T-helper 9 cell (primary cell): ENCODE results near the gene LUZP1.

Experiments
- DNase-seq: peaks from one replicate; pipeline ENCODE4 v3.0.0-alpha.2; 2020

LUZP1 gene

DNA sequence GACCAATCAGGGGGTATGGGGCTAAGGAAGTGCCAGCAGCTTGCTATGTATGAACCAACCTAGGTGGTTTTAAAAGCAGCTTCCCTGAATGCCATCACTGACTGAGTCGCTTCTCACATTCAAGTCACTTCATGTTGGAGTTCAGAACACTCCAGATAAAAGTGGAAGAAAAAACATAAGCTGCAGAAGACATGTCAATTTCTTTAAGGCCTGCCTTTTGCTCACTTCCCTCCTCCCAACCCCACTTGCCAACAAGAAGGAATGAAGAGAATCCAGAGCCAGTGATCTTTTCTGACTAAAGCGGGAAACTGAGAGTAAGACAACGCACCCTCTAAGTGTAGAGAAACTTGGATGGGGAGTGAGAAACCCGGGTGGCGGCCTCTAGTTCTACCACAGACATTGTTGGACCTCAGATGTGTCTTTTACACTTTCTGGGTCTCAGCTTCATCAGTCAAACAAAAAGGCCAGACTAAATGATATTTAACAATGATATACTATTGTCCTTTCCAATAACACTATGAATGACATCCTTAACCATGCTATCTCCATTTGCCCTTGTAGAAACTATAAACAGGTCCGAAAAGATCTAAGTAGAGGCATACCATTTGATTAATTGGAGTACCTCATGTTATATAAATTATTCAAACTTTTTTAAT, 54.1 kb downstream of the LUZP1 start:
- no peak for DNase-seq

GRCh38 chr1:23111600-23112535, 56.8 kb downstream of the LUZP1 start:
- DNase-seq, result no peak

GRCh38 chr1:23110391-23110790, 58.3 kb downstream of the LUZP1 start:
- no peak for DNase-seq

GRCh38 chr1:23108918-23109533, 59.6 kb downstream of the LUZP1 start:
- DNase-seq, result no peak

DNA sequence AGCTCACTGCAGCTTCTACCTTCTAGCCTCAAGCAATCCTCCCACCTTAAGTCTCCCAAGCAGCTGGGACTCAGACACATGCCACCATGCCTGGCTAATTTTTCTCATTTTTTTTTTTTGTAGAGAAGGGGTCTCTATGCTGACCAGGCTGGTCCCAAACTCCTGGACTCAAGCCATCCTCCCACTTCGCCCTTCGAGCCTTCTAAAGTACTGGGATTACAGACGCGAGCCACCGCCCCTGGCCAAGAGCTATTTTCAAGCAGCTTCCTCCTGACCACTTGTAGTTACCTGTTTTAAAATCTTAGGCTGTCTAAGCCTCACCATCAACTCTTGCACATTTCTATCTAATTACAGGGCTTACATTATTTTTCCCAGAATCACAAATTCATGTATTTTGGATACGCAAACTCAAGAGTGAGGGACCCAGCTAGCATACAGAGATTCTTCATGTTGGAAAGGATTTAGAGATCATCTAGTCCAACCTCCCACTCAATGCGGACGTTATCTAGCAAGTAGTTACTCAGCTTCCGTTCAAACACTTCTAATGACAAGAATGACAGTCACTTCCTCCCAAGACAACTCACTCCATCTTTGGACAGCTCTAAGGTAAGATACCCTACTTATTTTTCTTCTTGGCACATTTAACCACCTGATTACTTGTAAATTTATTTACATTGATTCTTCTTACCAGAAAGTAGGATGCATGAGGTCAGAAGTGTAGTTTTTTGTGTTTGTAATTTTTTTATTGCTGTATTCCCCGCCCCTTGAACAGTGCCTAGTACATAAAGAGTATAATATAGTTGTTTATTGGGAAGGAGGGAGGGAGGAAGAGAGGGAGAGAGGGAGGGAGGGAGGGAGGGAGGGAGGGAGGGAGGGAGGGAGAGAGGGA, 65.4 kb downstream of the LUZP1 start:
- no peak for DNase-seq

DNA sequence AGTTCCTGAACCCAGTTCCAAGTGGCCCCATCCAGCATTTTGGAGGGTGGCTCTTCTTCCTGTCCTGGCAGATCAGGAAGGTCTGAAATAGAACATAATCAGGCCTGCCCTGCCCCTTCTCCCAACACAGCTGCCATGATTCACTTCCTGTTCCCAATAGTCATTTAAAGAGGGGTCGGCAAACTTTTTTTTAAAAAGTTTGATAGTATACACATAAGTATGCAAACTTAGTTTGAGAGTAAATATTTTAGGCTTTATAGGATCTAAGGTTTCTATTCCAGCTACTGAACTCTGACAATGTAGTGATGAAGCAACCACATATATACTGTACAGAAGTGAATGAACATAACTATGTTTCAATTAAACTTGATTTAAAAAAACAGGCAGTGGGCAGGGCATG, 66.4 kb downstream of the LUZP1 start:
- DNase-seq, result no peak

GRCh38 chr1:23101887-23102286, 66.8 kb downstream of the LUZP1 start:
- no peak for DNase-seq

- DNase-seq, result no peak
These were observed 67.4 kb downstream of the LUZP1 start for GRCh38 chr1:23101101-23101827.

- DNase-seq, result peak; percentile 27
These were observed 68.4 kb downstream of the LUZP1 start for GRCh38 chr1:23100074-23100748.

- no peak for DNase-seq
These were observed 69.5 kb downstream of the LUZP1 start for GRCh38 chr1:23099171-23099536.

DNA sequence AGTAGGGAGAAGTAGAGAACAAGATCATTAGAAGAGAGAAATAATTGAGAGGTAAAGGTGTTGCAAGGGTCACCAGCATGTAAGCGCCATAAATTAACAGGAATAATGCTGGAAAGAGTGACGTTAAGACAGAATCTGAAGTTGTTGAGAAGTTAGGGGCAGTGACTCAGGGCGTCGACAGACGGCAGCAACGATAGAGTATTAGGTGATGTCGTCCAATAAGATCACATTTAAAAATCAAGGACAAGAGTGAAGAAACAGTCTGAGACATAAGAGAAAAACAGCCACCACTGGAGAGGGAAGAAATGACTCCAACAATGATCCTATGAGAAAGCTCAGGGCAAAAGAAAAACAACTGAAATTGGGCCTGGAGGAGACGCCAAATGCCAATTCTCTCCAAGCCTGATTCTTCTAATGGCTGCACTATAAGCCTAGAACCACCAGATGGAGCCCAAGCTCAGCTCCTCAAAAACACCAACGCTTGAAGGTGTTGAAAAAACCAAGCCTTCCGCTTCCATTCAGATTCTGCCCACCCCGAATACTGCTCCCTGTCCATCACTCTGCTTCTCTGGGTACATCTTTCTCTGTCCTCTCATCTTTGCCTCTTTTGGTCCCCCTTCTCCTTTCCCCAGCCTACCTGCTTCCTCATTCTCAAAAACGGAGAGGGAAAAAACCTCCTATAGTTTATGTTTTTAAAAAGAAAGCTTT, 70.0 kb downstream of the LUZP1 start:
- DNase-seq, result peak; percentile 45

GRCh38 chr1:23097316-23097715, 71.3 kb downstream of the LUZP1 start:
- no peak for DNase-seq

DNA sequence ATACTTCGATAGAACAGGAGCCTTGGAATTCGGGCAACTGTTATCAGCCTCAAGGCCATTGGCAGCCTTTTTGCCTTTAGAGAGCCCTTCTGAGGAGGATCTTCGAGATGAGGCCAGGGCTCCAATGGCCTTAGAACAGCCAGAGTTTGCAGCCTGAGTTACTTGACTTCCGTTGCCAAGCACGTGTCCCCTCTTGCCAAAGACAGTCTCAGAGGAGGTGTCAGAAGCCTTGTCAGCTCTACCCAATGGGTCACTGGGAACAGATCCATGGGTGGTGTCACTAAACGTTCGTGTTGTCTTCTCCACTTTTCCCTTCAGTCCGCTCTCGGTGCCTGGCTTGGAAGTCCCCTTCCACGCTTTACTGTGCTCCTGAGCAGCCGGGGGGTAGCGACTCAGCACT, 76.2 kb downstream of the LUZP1 start:
- no peak for DNase-seq

GRCh38 chr1:23091545-23091944, 77.1 kb downstream of the LUZP1 start:
- no peak for DNase-seq

GRCh38 chr1:23090056-23090455, 78.6 kb downstream of the LUZP1 start:
- no peak for DNase-seq

GRCh38 chr1:23088027-23088426, 80.6 kb downstream of the LUZP1 start:
- no peak for DNase-seq

DNA sequence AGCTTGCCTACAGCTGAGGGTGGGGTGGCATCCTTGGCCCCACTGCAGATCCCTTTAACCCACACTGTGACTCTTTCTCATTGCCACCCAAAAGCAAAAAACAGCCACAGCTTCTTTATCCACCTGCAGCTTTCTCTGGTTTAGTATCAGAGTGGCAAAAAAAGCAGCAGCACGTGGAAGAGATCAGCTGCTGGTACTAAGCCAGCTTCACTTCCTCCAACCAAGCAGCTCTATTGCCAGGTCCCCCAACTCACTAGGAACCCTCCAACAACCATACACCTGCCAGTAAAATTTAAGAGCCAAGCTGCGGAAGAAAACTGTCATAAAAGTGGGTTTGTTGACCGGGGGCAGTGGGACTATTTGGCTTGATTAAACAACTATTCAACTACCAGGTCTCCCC, 83.0 kb downstream of the LUZP1 start:
- DNase-seq, result no peak

- no peak for DNase-seq
These were observed 83.8 kb downstream of the LUZP1 start for GRCh38 chr1:23084880-23085279.

- no peak for DNase-seq
These were observed 84.8 kb downstream of the LUZP1 start for GRCh38 chr1:23083714-23084480.

DNA sequence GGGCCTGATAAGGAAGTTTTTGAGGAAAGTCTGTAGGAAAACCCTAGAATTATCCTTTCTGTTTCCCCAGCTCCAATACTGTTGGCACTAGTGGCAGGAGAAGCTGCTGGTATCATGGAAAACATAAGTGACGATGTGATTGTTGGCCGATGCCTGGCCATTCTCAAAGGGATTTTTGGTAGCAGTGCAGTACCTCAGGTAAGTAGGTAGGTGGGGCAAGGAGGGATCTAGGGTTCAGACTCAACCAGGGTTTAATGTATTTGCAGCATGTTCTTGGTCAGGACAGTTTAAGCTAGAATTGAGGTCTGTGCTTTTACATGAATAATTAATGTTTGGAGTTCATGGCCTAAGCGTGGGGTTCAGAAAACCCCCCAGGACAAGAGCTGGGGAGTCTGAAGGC, 87.3 kb downstream of the LUZP1 start:
- no peak for DNase-seq
